DMS53 treated with DMSO at 0.1 percent for 48 hours (cell line): ENCODE measurements around the gene SMIM33.
"Not testable (repeated sequence)": the region's sequence is repeated elsewhere in the genome, so short reads cannot be mapped to it uniquely, and the experiment has no call there.

ENCODE experiments used
- DNase-seq: peaks from one replicate; lab custom pipeline; 2025; ENCODE audit not compliant: unreplicated experiment; lab: John Stamatoyannopoulos, UW

SMIM33 gene

DNA sequence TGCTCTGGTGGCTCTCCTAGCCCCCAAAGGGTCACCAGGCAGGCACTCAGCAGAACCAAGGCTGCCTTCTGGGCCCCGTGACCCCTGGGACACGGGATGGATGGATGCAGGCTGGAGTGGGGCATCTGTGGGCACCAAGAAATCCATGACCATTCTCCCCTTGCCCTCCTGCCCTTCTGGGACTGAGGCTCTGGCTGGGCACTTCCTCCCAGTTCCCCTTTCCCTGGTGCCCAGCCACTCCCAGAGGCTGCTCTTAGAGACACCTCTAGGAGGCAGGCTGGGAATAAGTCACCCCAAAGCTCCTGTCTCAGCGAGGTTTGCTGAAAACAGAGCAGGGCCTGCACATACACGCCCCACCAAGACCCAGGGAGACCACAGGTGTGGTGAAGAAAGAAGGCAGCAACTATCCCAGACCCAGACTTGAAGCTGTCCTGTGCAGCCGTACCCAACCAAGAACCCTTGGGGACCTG lies 10.8 kb downstream of the SMIM33 start:
- no peak for DNase-seq

DNA sequence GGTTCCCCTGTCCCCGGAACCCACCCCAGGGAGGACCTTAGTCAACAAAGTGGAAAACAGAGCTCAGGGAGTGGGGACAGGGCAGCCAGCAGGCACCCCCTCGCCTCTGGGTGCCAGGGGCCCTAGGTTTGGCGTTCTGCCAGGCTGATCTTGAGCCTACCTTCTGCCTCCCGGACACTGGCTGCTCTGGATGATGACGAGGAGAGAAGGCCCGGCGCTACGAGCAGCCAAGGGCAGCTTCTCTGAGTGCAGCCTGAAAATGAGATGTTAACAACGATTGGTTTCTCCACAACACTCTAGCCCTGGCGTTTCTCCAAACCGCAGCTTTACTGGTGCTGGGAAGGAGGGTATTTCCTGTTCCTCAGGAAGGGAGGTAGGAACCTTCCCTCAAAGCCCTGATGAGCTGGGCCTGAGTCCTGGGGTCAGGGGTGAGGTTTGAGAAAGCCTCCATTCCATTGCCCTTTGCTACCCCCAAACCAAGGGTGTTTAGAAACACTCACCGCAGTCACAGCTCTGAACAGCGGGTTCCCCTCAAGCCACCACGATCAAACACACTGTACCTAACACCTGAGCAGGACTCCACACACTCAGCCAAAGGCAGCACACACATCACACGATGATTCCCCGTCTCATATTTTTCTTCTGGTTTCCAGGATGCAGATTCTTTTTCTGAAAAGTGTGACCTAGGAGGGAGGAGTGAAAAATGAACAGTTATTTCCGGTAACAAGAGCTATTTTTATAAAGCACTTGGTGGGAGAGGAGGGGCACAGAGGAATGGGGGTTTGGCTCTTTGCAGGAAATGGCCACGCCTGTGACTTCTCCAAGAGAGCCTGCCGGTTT lies 11.5 kb downstream of the SMIM33 start, which contains the start of gene STING1:
STING1 (minus strand) TSS at position 709 of the 840 bp plus-strand sequence. CDS start 1,054 bp downstream, outside the sequence.
- DNase-seq: peak; percentile 68

DNA sequence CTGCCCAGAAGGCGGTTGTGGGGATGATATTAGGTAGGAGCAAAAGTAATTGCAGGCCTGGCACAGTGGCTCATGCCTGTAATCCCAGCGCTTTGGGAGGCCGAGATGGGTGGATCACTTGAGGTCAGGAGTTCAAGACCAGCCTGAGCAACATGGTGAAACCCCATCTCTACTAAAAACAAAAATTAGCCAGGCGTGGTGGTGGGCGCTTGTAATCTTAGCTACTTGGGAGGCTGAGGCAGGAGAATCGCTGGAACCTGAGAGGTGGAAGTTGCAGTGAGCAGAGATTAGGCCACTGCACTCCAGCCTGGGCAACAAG lies 12.0 kb downstream of the SMIM33 start:
- not testable (repeated sequence) for DNase-seq

DNA sequence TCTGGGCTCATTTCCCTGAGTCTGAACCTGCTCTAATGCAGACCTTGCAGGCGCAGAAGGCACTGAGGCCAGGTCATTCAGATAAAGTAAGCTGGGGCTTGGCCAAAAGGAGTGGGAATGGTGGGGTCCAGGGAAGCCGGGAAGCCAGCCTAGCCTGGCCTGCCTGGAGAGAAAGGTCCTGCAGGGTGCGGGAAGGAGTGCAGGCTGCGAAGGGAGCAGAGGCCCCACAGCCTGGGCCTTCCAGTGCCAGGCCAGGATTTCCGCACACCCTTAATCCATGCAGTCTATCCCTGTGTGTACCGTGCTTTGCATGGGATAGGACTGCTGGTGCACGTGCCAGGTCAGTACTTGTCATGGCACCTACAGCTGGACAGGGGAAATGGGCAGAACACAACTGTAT lies 15.4 kb downstream of the SMIM33 start:
- DNase-seq: no peak

DNA sequence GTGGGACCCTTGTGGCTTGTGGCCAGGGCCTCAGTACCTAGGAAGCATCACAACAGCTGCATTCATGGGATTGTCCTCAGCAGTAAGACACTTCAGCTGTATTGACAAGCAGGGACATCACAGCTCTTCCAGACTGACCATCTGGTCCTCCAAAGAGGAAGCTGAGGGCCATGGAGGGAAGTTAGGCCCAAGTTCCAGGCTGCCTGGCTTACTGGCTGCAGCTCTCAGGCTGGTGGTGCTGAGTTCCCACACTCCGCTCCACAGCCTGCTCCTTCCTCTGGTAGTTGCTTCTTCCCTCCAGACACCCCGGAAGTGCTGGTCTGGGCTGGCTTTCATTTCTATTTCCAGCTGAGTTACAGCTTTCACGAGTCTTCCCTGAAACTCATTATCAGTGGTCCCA lies 17.5 kb downstream of the SMIM33 start:
- no peak for DNase-seq

DNA sequence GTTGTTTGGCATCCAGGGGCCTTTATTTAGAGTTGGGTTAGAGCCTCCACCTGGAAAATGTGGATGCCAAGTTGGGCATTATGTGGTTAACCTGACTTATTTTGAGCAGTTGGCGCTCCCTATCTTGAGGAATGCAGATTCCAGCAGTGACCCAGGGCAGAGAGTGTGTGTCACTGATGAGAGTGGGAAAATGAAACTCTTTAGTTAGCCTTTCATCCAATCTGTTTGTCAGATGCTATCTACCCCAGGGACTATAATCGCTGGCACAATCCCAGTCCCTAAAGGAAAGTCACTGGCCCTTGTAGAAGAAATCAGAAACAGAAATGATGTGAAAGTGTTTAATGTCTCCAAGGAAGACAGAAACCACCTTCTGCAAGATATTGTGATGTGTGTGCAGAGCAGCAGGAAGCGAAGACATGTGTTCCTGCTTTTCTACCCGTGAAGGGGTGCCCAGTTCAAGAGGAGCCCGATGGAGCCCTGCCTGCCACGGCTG lies 21.9 kb downstream of the SMIM33 start:
- DNase-seq: no peak

DNA sequence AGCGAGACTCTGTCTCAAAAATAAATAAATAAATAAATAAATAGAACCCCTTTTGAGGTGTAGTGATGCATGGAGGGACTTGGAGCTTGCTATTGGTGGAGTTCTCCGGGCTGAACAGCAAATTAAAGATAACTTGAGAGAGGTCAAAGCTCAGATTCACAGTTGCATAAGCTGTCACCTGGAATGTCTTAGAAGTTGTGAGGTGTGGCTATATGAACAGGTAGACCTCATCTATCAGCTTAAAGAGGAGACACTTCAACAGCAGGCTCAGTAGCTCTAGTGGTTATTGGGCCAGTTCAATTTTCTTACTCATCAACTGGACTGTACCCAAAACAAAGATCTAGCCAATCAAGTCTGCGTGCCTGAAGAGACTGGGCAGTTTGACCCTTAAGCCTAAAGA lies 23.5 kb downstream of the SMIM33 start:
- no peak for DNase-seq

DNA sequence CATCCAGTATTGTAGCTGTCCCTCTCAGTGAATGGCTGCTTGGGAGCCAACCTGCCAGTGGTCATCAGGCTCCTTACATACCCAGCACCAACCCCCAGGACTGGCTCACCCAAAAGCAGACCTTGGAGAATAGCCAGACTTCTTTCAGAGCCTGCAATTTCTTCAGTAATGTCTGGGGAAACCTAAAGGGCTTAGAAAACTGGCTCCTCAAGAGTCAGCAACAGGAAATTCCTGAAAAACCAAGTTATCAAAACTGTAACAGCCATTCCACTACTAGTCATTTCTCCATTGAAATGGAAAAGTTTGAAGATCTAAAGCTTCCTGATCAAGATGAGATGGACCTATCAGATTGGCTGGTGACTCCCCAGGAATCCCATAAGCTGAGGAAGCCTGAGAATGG lies 24.0 kb downstream of the SMIM33 start:
- DNase-seq: no peak

DNA sequence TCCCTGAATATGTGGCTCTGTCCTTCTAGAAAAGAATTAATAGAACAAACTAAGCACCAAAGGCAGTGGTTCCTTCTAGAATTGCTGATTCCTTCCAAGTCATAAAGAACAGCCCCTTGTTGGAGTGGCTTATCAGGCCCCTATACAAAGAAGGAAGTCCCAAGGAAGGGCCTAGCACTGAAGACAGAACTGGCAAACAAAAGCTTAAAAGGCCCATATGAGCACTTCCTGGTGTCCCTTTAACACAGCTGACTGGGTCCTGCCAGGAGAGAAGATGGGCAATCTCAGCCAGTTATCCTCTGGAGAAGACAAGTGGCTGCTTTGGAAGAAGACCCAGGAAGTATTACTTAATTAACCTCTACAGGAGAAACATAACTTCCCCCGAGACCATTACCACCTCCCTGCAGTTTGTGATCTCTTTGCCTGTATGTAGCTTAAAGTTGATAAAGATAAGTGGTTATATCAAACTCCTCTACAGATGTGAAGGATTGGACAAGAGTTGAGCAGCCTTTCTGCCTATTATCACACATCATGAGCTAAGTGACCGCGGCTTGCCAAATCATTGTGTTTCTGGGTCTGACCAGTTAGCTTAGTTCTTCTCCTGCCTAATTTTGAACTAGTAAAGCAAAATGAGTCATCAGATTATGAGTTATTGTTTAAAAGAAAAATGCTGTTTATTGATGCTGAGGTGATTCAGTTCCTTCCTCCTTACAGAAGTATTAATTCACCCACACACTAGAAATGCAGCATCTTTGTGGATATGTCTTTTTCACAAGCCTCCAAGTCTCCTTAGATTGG lies 25.0 kb downstream of the SMIM33 start:
- no peak for DNase-seq

DNA sequence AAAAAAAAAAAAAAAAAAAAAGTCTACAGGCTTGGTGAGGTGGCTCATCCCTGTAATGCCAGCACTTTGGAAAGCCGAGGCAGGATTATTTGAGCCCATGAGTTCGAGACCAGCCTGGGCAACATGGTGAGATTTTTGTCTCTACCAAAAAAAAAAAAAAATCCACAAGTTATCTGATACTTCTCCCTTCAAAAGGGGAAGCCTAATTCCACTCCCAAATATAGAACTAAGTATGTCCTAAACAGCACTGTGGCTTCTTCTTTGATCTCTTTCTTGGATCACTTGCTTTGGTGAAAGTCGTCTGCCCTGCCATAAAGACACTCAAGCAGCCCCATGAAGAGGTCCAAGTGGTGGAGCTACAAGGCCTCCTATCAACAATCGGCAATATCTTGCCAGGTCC lies 30.6 kb downstream of the SMIM33 start:
- DNase-seq: no peak

DNA sequence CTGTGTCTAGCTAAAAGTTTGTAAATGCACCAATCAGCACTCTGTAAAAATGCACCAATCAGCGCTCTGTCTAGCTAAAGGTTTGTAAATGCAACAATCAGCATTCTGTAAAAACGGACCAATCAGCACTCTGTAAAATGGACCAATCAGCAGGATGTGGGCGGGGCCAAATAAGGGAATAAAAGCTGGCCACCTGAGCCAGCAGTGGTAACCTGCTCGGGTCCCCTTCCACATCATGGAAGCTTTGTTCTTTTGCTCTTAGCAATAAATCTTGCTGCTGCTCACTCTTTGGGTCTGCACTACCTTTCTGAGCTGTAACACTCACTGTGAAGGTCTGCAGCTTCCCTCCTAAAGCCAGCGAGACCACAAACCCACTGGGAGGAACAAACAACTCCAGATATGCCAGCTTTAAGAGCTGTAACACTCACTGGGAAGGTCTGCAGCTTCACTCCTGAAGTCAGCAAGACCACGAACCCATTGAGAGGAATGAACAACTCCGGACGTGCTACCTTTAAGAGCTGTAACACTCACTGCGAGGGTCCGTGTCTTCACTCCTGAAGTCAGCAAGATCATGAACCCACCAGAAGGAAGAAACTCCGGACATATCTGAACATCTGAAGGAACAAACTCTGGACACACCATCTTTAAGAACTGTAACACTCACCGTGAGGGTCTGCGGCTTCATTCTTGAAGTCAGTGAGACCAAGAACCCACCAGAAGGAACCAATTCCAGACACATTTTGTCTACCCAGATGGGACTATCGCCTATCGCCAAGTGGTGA lies 32.4 kb downstream of the SMIM33 start:
- not testable (repeated sequence) for DNase-seq

DNA sequence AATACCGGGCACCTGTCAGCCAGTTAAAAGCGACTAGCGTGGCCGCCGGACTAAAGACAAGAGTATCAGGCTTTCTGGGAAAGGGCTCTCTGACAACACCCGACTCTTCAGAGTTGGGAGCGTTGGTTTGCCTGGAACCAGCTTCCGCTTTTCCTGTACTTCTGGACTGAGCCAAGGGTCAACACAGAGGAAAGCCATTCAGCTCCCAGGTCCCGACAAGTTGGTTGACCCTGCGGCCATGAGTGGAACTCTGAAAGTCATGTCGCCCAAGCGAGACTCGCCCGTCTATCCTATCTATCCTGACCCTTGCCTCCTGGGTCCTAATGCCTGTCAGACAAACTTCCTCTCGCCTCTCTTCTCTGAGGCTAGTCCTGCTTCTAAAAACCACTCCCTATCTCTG lies 33.1 kb downstream of the SMIM33 start:
- not testable (repeated sequence) for DNase-seq

DNA sequence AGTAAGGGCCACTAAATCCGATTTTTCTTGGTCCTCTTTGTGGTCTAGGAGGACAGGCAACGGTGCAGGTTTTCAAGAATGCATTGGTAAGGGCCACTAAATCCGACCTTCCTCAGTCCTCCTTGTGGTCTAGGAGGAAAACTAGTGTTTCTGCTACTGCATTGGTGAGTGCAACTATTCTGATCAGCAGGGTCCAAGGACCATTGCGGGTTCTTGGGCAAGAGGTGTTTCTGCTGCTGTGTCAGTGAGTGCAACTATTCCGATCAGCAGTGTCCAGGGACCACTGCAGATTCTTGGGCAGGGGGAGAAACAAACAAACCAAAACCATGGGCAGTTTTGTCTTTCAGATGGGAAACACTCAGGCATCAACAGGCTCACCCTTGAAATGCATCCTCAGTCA lies 33.9 kb downstream of the SMIM33 start:
- not testable (repeated sequence) for DNase-seq

DNA sequence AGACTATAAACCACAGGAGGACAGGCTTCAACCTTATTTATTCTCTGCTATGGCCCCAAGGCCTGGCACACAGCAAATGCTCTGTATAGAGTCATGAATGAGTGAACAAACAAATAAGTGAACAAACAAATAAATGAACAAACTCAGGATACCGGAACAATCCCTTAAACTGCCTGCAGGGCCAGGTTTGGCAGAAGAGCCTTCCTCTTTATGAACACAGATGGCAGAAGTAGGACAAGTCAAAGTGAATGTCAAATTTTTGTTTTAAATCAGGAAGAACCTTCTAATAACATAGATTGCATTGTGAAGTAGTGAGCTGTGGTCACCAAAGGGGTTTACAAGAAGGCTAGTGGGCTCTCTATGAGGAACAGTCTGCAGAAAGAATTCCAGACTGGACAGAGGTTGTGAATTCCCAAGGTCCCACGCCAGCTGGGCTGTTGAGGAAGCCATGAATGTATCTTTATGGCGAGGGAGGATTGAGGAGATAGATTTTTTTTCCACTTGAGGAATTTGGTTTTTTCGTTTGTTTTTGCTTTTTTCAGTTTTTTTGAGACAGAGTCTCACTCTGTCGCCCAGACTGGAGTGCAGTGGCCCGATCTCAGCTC lies 42.1 kb downstream of the SMIM33 start:
- no peak for DNase-seq

DNA sequence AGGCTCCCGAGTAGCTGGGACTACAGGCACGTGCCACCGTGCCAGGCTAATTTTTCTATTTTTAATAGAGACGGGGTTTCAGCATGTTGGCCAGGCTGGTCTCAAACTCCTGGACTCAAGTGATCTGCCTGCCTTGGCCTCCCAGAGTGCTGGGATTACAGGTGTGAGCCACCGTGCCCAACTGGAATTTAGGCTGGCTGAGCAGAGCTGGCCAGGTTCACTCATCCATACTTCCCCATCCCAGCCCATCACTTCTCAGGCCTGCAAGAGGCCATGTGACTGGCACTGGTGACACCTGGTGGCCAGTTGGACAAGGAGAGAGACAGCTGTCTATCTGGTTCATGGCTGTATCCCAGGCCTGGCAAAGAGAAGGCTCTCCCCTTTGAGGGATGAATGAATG lies 42.6 kb downstream of the SMIM33 start:
- DNase-seq: peak; percentile 84

DNA sequence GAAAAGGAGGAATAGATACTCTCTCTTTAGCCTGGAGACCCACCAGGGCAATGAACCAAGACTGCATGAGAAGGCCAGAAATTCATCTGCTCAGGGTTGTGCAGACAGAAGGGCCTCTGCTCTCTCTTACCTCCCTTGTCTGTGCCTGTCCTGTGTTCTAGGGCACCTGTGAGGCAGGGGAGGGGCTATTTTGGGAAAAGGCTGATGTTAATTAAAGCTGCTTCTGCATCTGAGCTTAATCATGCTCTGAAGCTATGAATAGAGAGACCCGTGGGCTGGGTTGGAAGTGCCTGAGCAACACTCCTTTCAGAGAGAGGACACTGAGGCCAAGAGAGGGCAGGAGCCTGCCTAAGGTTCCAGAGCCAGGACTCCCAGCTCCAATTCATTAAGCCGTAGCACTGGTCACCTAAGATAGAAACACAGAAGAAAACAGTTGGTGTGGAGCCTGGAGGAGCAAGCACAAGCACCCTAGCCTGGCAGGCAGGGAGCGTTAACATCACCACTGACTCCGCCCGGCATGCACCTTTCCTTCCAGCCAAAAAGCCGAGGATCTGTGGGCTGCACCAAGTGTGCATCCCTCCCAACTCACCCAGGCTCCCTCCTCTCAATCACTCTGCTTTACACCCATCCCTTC lies 43.2 kb downstream of the SMIM33 start:
- DNase-seq: no peak

DNA sequence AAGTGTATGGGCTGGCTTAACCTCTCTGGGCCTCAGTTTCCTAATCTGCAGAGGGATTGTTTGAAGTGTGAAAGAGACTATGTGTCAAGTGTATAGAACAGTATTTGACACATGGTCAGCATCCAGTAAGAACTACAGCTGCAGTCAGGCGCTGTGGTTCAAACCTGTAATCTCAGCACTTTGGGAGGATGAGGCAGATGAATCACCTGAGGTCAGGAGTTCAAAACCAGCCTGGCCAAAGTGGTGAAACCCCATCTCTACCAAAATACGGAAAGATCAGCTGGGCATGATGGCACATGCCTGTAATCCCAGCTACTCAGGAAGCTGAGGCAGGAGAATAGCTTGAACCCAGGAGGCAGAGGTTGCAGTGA lies 43.7 kb downstream of the SMIM33 start:
- DNase-seq: no peak

DNA sequence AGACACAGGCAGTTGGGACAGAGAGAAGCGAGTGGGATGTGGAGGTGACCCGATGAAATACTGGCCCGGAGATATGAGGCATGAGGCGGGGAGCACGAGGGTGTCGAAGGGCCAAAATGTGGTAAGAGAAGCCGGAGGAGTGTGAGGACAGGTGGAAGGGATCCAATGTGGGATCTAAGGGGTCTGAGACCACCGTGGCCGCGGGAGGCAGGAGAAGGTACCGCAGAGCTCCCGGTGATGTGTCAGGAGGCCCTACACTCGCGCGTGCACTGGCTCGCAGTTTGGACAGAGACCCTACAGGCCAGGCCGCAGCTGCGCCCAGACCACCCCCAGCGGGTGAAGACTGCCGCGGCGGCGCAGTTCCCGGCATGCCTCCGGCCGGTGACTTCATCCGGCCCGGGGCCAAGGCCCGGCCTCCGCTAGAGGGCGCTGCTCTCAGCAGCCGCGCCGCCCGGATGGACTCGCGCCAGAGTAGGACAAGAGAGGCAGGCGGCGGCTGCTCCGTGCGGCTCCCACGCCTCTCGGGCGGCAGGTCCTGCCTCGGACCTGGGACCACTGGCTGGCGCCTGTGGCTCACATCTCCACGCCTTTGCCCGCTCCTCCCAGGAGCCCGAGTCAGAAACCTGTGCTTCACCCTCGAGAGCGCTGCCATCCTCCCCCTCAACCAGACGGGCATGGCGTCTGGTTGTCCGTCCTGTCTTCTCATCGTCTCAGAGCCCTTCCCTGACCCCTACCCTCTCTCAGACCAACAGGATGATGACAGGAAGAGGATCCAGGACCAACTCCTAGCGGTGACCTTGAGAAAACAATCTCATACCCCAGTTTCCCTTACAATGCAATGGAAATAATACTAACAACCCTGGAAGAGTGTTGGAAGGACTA lies 47.1 kb downstream of the SMIM33 start:
- DNase-seq: peak; percentile 80
